ENCODE measurements around the gene RANBP10. TPM values are rescaled to one million over a fixed set of nuclear protein-coding genes. Genes with fewer than 3 reads are reported as not detected.

The RANBP10 gene
- total and polyA plus RNA-seq, 10 of the 15 experiments (the other 5 are each of a cell fraction or from before 2014, with no cell fraction given) = 1.2 to 20.4 (median 10.8) TPM

DNA sequence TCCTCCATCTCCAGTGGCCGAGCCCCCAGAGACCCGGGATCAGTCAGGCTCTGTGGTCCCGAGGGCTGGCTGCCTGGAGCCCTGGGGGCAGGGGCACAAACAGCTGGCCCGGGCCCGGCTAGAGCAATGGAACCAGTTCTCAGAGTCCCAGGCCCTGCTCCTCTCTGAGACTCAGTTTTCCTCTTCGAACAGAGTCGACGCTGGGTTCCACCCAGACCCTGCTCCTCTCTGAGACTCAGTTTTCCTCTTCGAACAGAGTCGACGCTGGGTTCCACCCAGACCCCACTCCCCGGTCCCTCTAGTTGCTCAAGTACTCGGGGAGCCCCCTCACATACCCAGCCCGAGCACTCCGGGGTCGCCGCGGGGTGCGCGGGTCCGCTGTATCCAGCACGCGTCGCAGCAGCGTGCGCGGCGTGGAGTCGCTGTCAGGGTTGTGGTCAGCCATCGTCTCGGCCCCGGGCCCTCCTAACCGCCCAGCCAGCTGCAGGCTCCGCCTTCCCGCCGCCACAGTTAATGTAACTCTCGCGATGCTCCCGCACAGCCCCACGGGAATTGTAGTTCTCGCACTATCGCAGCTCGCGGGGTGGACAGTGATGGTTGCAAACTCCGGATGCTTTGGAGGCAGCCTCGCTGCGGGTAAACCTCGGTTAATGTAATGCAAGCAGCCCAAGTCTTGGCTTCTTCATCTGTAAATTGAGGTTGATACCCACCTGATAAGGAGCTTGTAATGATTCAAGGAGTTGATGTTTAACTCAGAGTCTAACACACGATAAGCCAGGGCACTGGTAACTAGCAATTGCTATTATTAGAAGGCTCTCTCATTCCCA lies 27.3 kb upstream of the RANBP10 start:
- Histone ChIP-seq H3K27me3 (replicated peaks in 1 of 2; ENCODE audit: control insufficient read depth in 2 of 2, insufficient read depth in 2 of 2, low read length in 1 of 2) (no peaks in the 10 kb centered on the region), H2AFZ (ENCODE audit: control insufficient read depth, low read depth, low read length) (peak overlapping the region; percentile 99), H3K4me3 (peak overlapping the region; percentile 91), H3K9ac (ENCODE audit: control insufficient read depth, insufficient read depth, low read length) (peak overlapping the region; percentile 87), H3K9me3 (replicated peaks; ENCODE audit: control insufficient read depth, insufficient read depth, low read length) (no peaks in the 10 kb centered on the region), H3K79me2 (ENCODE audit: control insufficient read depth, insufficient read depth, low read length) (peaks cover 13% of the 10 kb centered on the region), H3K27ac (ENCODE audit: control insufficient read depth, insufficient read depth) (peak overlapping the region; percentile 54), H3K4me2 (ENCODE audit: control insufficient read depth, insufficient read depth) (peak overlapping the region; percentile 90), H3K36me3 (ENCODE audit: control insufficient read depth in 2 of 2, insufficient read depth in 2 of 2, low read length in 1 of 2) (peaks cover 2 to 5% of the 10 kb centered on the region in 2 experiments; a peak in 3 of 4 replicates), H4K20me1 (ENCODE audit: control insufficient read depth, insufficient read depth) (no peaks in the 10 kb centered on the region), H3K4me1 (ENCODE audit: control insufficient read depth, insufficient read depth, low read length) (peaks cover 7% of the 10 kb centered on the region)
- WGBS (ENCODE audit: insufficient coverage, insufficient replicate concordance, low lambda C conversion rate, missing lambda C conversion rate) = under 1% methylated on average over 47 of the region's 49 CpGs
- TSS peak; percentile 77 for BruUV-seq (replicated peaks)
- in situ Hi-C loops (cut with MboI) = no loop called here
- ChIA-PET POLR2A (interaction anchor here (0.6 to 2.0 kb wide), 7 partner anchors 12 to 115 kb away, joined by 3 to 29 read pairs (median 3); partner anchors contain the start of genes NUTF2 and PSMB10), RAD21 (ENCODE audit: unreplicated experiment) (interaction anchor here (0.7 to 1.4 kb wide), 7 partner anchors 11 to 161 kb away, joined by 3 to 9 read pairs (median 4); partner anchors contain the start of genes GFOD2, PSMB10, RANBP10 and TSNAXIP1), SMC1A (ENCODE audit: uncharacterized antibody, unreplicated experiment) (interaction anchor here (0.9 to 1.9 kb wide), 7 partner anchors 10 to 312 kb away, joined by 3 to 10 read pairs (median 3); partner anchors contain the start of gene NUTF2), CTCF (interaction anchor here (1.1 to 2.2 kb wide), 11 partner anchors 8 to 312 kb away, joined by 3 to 31 read pairs (median 4); partner anchors contain the start of genes NUTF2, RANBP10 and TSNAXIP1)
- FAIRE-seq (peak; percentile 85), DNase-seq (ENCODE audit: low read depth, low spot score) (peak; percentile 83), ATAC-seq (peak; percentile 100)
- intact Hi-C loops (cut with micrococcal nuclease; ENCODE audit: unreplicated experiment) = no loop called here
- TF ChIP-seq ZNF217 (IDR thresholded peaks at IDR 0.05) (no peak), NFYB (IDR thresholded peaks at IDR 0.05; ENCODE audit: insufficient read depth, low read depth, low read length) (no peak), BRCA1 (IDR thresholded peaks at IDR 0.05; ENCODE audit: low read depth, low read length) (peak; percentile 93), NR2C2 (IDR thresholded peaks at IDR 0.05; ENCODE audit: borderline replicate concordance, control insufficient read depth, insufficient read length, low read depth) (no peak), SP1 (IDR thresholded peaks at IDR 0.05; ENCODE audit: low read depth, low read length) (no peak), SMAD5 (IDR thresholded peaks at IDR 0.05; ENCODE audit: low read depth) (peak; percentile 59; the same call in 1 of the 2 replicates), CBFB (IDR thresholded peaks at IDR 0.05; ENCODE audit: low read depth) (peak; percentile 96), ZBED1 (IDR thresholded peaks at IDR 0.05; ENCODE audit: borderline replicate concordance) (no peak), DPF2 (IDR thresholded peaks at IDR 0.05) (0 out of 2 replicates have a peak, but pooled peaks have one; percentile 22), MLLT1 (IDR thresholded peaks at IDR 0.05) (peak; percentile 54; the same call in 1 of the 2 replicates), NKRF (conservative IDR thresholded peaks at IDR 0.05) (peak; percentile 84; the same call in 1 of the 2 replicates), CHD4 (IDR thresholded peaks at IDR 0.05) (no peak), ZNF592 (IDR thresholded peaks at IDR 0.05) (no peak), POU2F2 (IDR thresholded peaks at IDR 0.05; ENCODE audit: borderline replicate concordance, low read depth, low read length) (peak; percentile 95; the same call in 2 of the 3 replicates)
